Kidney tubule cell (primary cell): ENCODE measurements around the gene SAMSN1.
A peak's percentile ranks its signal among the peaks of the same experiment; 100 is the strongest.

ENCODE experiments used
- DNase-seq: peaks from one replicate; pipeline ENCODE4 v3.0.0-alpha.2; 2018; ENCODE audit warnings: low spot score

Gene SAMSN1

DNA sequence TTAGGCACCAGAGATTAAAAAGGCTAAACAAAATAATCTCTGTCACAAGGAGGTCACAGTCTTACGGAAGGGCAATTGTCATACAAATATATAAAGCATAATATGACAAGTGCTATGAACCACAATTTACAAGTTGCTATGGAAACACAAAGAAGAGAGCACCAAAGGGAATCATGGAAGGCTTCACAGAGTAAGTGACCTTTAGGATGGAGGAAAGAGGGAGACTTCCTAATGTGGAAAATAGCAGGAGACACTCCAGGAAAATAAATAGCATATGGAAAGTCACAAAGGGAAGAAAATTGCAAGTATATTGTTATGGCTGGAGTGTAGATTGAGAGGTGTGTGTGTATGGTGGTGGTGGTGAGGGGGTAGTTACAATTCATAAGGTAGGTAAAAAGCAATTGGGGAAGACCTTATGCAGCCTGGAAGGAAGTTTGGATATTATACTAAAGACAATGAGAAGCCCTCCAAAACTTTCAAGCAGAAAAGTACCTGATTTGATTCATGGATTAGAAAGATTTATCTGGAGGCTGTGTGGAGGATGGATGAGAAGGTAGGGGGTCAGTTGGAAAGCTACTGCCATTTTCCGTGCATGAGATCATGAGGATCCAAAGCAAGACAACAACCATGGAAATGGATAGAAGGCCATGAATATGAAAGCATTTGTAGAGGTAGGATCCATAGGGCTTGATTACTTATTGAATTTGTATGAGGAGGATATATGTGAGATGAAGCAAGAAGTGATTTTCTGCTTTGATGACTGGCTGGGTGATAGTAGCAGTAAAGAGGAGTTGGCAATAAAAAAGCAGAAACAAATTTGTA lies 61.7 kb downstream of the SAMSN1 start:
- DNase-seq = no peak

DNA sequence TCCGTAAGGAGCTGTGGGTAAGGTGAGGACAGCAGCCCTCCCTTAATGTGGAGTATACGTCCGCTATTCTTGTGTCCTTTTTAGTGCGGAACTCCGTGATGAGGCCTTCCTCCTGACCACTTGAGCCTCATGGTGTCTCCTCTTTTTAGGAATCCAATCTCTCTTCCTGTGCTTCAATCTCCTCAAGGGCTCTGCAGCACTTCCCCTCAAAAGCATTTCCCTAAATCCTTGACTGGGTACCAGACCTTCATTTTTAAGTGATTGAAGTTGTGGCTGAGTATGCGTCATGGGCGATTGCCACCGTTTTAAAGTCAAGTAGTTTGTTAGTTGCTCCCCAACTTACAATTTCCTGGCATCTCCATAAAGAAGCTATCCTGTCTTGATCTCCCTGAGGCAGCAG lies 62.8 kb downstream of the SAMSN1 start:
- no peak for DNase-seq

DNA sequence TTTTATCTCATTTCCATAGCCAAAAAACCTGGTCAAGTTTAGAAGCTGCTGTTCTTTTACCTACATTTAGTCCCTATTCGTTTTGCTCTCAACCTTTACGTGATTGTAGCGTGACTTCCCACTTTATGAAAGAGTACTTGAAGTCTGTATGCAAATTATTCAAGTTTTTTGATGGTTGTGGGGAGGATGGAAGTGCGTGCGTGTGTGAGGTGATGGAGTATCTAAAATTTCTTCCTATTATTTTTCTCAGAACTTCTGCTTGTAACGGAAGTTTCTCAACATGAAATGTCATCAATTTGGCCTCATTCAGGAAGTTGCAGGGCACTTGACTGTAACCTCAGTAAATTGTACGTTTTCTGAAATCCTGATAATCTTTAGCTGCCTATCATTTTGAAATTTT lies 64.0 kb downstream of the SAMSN1 start:
- no peak for DNase-seq

DNA sequence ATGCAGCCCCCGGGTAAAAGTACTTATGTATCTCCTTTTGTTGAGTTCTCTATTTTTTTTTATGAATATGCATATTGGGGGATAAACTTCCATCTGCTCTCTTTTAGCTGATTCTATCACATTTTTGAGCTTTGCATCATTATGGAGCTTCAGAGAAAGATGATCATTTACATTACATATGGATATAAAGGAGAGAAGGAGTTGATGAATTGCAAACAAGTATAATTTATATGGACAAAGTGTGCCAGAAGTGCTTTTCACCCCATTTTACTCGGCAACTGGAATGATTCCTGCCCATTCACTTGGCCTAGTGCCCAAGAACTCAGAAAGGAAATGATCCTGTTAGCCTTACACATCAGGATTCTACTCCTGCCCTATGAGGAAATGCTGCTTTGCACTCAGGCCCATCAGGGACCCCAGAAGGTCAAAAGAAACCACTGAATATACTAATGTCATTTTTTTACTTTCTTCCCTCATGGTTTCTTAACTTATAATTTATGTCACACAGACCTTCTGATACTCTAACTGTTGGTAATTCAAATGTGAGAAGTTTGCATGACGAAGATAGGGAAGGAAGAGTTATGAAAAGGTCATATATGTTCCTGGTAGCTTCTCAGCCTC lies 65.6 kb downstream of the SAMSN1 start:
- peak; percentile 13 for DNase-seq

DNA sequence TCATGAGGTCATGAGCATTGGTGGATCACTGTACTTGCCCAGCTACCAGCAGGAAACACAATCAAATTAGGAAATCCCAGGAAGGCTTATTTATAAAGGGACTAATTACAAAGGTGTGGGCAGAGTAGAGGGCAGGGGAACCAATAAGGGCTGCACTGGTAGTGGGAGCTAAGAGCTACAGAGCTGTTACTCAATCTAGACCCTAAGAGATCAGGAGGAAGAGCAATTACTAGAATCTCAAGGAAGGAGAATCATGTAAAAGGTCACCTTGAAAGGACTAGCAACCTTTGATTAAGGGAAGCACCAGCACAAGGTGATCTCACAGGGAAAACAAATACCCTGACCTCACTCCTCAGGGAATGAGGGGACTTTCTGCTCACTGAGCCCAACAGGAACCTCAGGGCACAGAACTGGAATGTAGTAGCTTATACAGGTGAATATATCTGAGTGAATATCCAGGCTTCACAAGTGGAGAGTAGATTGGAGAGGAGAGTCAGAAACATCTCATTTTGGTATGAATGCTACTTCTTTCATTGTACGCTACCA lies 66.8 kb downstream of the SAMSN1 start:
- peak; percentile 58 for DNase-seq

DNA sequence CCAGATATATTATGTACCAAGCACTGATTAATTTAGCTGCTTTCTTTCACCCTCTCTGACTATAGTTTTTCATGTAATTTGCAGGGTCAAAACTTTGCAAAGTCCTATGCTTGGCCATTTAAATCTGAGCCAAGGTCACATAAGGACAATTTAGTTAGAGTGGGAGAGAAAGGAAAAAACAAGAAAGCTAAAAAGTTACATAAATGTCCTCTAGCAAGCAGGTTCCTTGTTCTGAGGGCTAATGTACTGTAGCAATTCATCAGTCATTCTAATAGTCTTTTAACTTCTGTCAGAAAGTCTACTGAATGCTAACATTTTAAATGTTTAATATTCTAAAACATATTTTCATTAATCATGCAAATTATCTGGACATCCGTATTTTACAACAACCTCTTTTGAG lies 68.3 kb downstream of the SAMSN1 start:
- no peak for DNase-seq

DNA sequence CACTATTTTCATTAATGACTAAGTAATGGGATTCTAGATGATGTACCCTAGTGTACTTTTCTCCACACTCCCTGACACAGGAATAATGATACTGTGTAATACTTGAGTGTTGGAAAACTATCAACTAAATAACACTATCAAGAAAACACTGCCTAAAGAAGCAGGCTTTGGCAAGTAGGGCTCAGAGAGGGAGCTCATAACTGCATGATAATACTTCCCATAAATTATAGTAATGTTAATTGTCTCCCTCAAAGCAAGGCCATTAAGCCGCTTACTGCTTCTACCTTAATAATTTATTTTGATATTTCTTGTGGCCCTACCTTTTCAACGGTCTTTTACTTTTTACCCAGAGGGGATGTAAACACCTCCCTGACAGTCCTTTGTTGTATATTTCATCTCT lies 69.0 kb downstream of the SAMSN1 start:
- DNase-seq = no peak

DNA sequence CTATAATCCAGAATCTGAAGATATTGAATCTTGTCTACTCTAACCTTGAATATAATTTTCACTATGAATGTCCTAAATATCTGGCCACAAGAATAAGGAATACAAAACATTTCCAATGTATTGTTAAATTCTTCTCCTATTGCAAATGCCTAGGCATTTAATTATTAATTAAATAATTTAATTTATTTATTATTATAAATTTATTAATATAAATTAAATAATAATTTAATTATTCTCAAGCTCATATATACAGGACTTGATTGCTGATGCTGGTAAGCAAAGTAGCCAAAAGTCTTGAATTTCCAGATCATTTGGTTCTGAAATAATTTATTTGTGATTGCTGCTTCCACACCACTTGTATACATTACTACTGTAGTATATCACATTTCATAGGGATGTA lies 71.1 kb downstream of the SAMSN1 start:
- DNase-seq = no peak

DNA sequence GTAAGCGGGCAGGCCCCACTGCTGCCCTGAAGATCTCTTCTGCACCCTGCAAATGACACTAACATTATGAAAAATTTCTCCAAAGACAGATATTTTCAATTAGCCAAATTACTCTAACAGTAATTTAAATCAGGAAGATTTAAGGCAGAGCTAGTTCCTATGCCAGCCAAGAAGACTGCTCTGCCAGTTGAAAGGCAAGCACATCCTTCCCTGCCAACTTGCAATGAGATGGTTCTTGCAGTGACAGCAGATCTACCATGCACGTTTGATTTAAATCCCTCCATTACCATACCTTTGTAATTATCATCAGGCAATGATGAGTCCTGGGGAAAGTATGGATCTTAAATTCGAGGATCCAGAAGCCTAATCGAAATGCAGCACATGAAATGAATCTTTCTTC lies 76.5 kb downstream of the SAMSN1 start:
- no peak for DNase-seq

DNA sequence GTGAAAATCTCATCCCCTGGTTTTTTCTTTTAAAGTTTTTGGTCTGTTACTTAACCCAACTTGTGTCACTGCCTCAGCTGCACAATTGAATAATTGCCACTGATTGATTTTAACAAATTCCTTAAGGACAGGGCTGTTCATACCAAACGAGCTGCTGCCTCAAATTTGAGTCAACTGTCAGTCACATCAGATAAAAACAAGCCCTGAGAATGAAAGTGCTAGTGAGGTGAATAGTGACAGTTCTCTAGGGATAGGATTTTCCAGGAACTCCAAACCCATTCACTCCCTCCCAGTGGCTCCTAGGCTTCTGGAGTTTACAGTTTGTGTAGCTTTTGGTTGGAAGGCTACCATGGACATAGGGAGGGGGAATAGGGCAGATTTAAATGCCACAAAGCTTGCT lies 79.4 kb downstream of the SAMSN1 start:
- DNase-seq = no peak

DNA sequence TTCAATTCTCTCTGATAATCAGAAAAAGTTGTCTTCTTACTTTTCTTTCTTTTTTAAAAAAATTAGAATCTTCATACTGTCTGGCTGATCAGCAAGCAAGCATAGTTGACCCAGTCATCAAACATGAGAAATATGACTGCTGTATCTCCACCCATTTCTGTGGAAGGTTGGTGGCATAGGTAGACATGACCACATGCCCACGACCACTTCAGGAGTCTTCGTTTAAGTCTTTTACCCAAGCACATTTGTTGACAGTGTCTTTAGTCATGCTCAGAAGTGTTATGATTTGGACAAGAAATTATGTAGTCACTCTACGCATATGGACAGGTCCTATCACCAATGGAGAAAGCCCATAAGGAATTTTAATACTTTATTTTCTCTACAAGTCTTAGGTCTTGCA lies 88.4 kb downstream of the SAMSN1 start:
- DNase-seq = no peak

DNA sequence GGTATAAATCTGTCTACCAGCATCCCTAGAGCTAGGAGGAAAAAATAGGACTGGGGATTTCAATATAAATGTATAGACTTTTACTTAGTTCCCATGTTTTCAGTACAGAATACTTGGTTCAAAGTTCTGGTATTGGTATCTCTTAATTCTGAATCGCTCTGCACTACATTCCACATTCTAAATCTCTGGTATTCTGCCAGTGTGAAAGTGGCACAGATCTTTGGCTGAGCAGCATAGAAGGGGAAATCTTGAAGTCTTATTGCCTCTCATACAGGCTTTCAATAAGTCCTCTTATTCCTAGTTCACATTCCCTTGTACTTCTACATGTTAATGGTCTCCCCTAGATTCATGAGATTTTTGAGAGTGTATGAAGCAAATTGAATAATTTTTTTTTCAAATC lies 89.2 kb downstream of the SAMSN1 start:
- DNase-seq = no peak

DNA sequence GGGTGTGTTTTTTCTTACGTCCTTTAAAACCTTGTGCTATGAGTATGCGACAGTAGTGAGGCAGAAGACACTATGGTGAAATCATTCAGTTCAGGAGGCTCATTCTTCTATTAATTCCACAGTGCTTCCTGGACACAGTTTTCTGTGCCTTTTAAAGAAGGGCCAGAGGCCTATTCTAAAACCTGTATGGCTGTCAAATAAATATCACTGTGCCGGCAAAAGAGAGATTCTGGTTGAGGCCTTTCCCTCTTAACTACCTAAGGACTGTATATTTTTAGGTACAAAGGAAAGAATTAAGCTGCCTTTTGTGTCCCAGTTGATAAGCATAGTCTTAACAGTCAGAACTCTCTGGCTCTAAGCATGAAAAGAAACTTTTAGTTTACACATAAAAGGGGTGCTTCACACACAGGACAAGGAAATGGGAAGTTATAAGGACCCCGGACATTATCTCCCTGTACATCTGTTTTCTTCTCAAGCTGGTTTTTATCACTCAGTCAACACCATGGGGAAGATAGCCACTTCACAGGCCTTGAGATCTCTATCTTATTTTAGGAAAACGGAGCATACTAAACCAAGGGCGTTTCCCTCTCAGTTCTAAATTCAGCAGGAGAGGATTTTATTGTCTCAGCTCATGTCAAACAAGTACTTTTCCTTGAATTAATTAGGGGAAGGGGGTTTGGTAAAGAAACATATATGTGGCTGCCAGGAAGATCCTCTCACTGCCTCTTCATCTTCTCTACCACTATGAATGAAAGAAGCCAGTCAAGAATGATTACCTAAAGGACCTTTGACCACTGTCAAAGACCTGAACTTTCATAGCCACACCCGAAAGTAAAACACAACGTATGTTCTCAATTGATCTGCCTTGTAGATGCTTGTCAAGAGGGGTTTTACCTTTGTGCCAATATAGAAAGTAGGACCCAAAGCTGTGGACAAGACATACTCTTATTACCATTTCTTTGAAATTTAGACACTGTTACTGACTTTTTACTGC lies 91.8 kb downstream of the SAMSN1 start:
- no peak for DNase-seq

DNA sequence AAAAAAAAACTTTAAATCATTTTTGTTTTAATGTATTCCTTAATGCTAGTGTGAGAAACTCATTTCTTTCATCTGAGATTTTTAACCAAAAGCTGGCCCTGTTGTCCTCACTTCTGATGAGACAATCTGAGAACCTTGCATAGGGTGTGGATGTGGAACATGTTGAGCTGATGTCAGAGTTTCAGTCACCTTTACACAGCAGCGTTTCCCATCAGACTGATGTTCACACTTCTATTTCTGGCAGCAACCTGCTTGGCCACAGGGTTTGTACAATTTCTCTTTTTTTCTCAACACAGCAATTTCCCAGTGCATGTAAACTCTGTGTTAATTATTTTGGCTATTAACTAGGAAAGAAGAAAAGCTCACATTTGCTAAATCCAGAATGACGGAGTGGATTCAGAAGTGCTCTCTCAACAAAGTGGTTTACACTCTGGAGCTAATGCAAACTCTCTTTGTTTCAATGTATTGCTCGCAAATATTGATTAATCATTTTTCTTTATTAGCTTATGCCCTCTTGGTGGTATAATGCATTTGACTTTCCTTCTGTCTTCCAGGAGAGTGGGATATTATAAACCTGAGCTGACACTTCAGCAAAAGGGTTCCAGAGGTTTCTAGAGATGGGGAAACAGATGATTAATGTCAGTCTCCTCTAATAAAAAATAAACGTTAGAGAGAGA lies 92.6 kb downstream of the SAMSN1 start:
- no peak for DNase-seq

DNA sequence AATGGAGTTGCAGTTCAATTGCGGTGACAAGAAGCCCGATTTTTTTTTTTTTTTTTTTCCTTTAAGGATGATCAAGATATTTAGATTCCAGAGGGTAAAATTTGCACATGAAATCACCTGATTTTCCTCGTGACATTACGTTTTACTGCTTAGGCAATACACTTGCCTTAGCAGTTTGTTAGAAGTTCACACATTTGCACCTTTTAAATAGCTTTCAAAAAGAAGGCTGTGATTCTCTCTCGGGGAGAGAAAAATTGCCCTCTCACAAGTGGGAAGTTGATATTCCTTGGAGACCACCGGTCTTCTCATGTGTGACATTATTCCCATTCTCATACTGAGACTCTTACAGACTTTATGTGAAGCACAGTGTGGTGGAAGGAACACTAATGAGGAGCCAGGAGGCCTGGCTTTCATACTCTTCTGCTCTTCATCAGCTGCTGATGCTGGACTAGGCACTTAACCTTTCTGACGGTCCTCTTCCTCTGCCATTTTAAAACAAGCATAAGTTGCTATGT lies 93.3 kb downstream of the SAMSN1 start:
- no peak for DNase-seq

DNA sequence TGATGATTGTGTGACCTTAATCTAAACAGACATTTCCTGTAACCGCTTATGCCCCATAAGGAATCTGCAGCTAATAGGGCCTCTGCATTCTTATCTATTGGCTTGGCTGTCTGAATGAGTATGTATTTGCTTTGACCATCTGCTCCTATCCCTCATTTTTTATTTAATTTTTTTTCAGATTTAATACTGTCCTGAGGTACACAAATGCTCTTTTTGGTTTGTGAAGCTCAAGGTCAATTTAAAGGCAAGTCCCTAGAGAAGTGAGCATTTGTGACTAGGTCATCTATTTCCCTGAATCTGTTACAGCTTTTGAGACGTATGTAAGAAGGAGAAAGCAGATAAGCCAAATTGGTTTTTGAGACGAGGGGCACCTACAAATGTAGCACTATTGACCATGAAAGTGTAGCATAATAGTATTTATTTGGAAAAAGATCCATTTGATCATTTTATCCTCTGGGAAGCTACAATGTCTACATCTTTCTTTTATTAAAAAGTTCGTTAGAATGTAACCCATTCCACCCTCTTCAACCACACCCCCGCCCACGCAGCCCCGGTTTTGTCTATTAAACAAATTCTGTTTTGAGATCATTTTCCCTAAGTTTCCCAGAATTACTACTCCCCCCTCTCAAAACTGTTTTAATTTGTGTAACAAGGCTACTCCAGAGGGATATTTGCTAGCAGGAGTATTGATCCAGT lies 93.9 kb downstream of the SAMSN1 start:
- no peak for DNase-seq

DNA sequence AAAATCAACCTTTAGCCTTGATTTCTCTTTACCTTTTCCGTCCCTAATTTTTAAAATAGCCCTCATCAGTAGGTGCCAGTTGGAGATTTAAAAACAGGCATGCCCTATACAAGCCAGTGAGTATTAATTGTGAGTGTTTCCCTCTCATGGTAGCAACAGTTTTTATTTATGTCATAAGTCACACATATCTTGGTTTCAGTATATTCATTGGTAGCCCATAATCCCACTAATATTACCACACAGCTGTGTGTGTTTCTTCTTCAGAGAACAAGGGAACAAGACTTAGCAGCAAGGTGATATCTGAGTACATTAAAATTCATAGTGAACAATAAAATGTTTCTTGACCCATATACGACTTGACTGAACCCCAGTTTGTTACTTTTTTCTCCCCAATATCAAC lies 94.6 kb downstream of the SAMSN1 start:
- DNase-seq = no peak

DNA sequence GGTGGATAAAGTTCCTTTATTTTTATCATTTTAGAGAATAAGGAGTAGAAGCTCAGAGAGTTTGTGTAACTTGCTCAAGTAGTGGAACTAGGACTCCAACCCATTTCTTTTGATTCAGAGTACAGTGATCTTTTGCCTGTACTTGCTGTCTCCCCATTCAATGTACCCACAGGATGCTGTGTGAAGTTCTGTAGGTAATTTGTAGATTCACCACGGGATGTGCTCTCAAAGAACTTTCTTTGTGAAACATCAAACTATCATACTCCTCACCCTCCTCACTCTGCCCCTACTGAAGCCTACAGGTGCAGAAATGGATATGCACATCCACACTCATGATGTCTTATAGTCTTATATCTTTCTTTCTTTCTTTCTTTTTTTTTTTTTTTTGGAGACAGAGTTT lies 97.3 kb downstream of the SAMSN1 start:
- DNase-seq = no peak

DNA sequence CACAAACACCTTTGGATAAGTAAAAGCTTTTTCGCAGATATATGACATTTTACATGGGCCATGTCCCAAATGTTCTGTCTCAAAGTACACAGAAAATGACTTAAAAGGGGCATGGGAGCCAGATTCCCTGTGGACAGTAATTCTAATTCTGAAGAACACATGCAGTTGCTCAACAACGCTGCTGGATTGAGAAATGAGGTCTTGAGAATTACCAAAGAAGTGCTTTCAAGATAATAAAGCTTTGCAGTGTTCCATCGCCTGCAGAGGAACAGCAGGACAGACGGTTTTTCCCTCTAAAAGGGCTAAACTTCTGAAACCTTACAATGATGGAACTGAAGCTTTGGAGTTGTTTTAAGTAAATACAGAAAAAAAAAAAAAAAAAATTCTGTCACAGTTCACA lies 107.9 kb downstream of the SAMSN1 start:
- no peak for DNase-seq

DNA sequence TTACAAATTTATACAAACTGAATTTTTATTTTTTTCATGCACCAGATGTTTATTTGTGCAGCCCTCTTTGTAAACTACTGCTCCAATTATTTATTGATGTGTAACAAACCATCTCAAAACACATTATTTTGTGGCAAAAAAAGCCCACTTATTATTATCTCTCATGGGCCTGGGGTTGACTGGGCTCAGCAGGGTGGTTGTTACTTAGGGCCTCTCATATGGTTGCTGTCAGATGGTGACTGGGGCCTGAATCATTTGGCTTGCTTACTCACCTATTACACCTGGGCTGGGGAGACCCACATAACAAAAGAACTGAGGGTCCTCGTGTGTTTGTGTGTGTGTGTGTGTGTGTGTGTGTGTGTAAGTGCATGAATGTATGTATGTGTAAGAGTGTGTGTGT lies 110.7 kb downstream of the SAMSN1 start:
- DNase-seq = no peak
